B cell (primary cell): ENCODE measurements around the gene ZFYVE9. TPM values are rescaled to one million over a fixed set of nuclear protein-coding genes. Genes with fewer than 3 reads are reported as not detected.

Experiments
- ATAC-seq: fragments of 200-7000 bp; cut with Tn5 transposase; one replicate; pipeline ENCODE4 v1.10.0; 2021; ENCODE audit warnings: low read depth, mild to moderate bottlenecking, moderate number of reproducible peaks, moderate library complexity
- CTCF ChIA-PET: fragments of 350-600 bp; sonication (Branson Sonifier 250); formaldehyde crosslinking; loops from one replicate; lab custom pipeline; 2021; ENCODE audit warnings: antibody characterized with exemption, inconsistent platforms; lab: Charles Lee
- POLR2A ChIA-PET: fragments of 350-600 bp; sonication (Branson Sonifier 250); formaldehyde crosslinking; loops from one replicate; lab custom pipeline; 2021; ENCODE audit warnings: antibody characterized with exemption; lab: Charles Lee
- DNase-seq: peaks from one replicate; pipeline ENCODE4 v3.0.0; 2013
- H2AFZ ChIP-seq: 2 replicates; pipeline ENCODE4 v1.6.1; 2012; ENCODE audit warnings: mild to moderate bottlenecking, low read depth, low read length; ENCODE audit not compliant: insufficient read depth, poor library complexity, severe bottlenecking
- H3K27ac ChIP-seq, 2 donors: 1 replicate in 1 of 2; 2 replicates in 1 of 2; pipeline ENCODE4 v1.5.1; 2012 to 2013; ENCODE audit warnings: low read length in 2 of 2, mild to moderate bottlenecking in 2 of 2, moderate library complexity in 1 of 2
- H3K27me3 ChIP-seq, 4 experiments: fragments of 200-600 bp in 1 of 4; sonication (generic) in 1 of 4; replicated peaks in 1 of 4; 1 replicate in 2 of 4; 2 replicates in 2 of 4; pipeline versions ENCODE4 v1.6.1 to v1.7.0; 2013 to 2016; ENCODE audit warnings: low read length in 3 of 4, mild to moderate bottlenecking in 2 of 4, mixed read lengths in 1 of 4, moderate library complexity in 1 of 4; ENCODE audit not compliant: insufficient read depth in 4 of 4, control insufficient read depth in 3 of 4; ENCODE audit errors: control extremely low read depth in 1 of 4
- H3K36me3 ChIP-seq, 2 experiments: replicated peaks in 1 of 2; 1 replicate in 1 of 2; 2 replicates in 1 of 2; pipeline versions ENCODE4 v1.6.1 to v1.7.1; 2013; ENCODE audit warnings: low read length in 1 of 2; ENCODE audit not compliant: insufficient read depth in 2 of 2, control insufficient read depth in 1 of 2; ENCODE audit errors: control extremely low read depth in 1 of 2, extremely low read depth in 1 of 2
- H3K4me1 ChIP-seq, 2 donors: fragments of 200-600 bp in 1 of 2; sonication (generic) in 1 of 2; 1 replicate in 1 of 2; 2 replicates in 1 of 2; pipeline versions ENCODE4 v1.5.1 to v1.6.1; 2013 to 2017; ENCODE audit warnings: low read length in 2 of 2; ENCODE audit not compliant: control insufficient read depth in 2 of 2, insufficient read depth in 2 of 2
- H3K4me2 ChIP-seq: replicated peaks from 2 replicates; pipeline ENCODE3; 2012; ENCODE audit warnings: mild to moderate bottlenecking, low read depth, low read length; ENCODE audit not compliant: poor library complexity, severe bottlenecking
- H3K4me3 ChIP-seq, 5 experiments: fragments of 200-600 bp in 1 of 5; sonication (generic) in 1 of 5; 1 replicate in 3 of 5; 2 replicates in 2 of 5; pipeline versions ENCODE4 v1.5.1 to v1.7.0; 2011 to 2016; ENCODE audit warnings: low read length in 4 of 5, mild to moderate bottlenecking in 4 of 5, low read depth in 2 of 5, control low read depth in 1 of 5, moderate library complexity in 1 of 5; ENCODE audit not compliant: insufficient read depth in 1 of 5; ENCODE audit errors: control extremely low read depth in 1 of 5, extremely low read depth in 1 of 5
- H3K79me2 ChIP-seq: fragments of 200-600 bp; sonication (generic); one replicate; pipeline ENCODE4 v1.6.0; 2016; ENCODE audit warnings: low read length; ENCODE audit not compliant: control insufficient read depth, insufficient read depth
- H3K9ac ChIP-seq: fragments of 200-600 bp; sonication (generic); 2 replicates; pipeline ENCODE4 v1.6.1; 2017; ENCODE audit warnings: mild to moderate bottlenecking, low read length, moderate library complexity
- H3K9me3 ChIP-seq, 3 donors: one replicate each; pipeline versions ENCODE4 v1.6.1 to v1.7.1; 2013; ENCODE audit warnings: low read length in 2 of 3; ENCODE audit not compliant: control insufficient read depth in 2 of 3, insufficient read depth in 1 of 3; ENCODE audit errors: control extremely low read depth in 1 of 3
- H4K20me1 ChIP-seq: 2 replicates; pipeline ENCODE4 v1.6.0; 2012; ENCODE audit warnings: mild to moderate bottlenecking, low read length; ENCODE audit not compliant: insufficient read depth, control insufficient read depth, poor library complexity, severe bottlenecking
- H3K27ac Mint-ChIP-seq: one replicate; pipeline ENCODE4 v1.8.0; 2021; ENCODE audit warnings: mixed read lengths
- H3K27me3 Mint-ChIP-seq: one replicate; pipeline ENCODE4 v1.8.0; 2021; ENCODE audit warnings: mixed read lengths
- H3K4me1 Mint-ChIP-seq: one replicate; pipeline ENCODE4 v1.8.0; 2021; ENCODE audit warnings: mixed read lengths
- H3K4me3 Mint-ChIP-seq: one replicate; pipeline ENCODE4 v1.8.0; 2021; ENCODE audit warnings: mixed read lengths
- H3K9me3 Mint-ChIP-seq: one replicate; pipeline ENCODE4 v1.8.0; 2022; ENCODE audit warnings: mixed read lengths; ENCODE audit not compliant: insufficient read depth
- EZH2 ChIP-seq: IDR thresholded peaks from 2 replicates; pipeline ENCODE4 v1.6.1; 2012; ENCODE audit warnings: borderline replicate concordance, low read depth, mild to moderate bottlenecking, moderate library complexity, low read length; ENCODE audit not compliant: insufficient read depth, poor library complexity, severe bottlenecking
- WGBS: methylation state at CpG from one replicate; pipeline ENCODE4 v1.1.5; 2013; ENCODE audit warnings: missing lambda C conversion rate; ENCODE audit not compliant: insufficient coverage; 5-methylcytosine and 5-hydroxymethylcytosine counted together
- intact Hi-C: fragments of 100-400 bp; cut with micrococcal nuclease; formaldehyde crosslinking; loops from one replicate; pipeline ENCODE4 v1.10.0; 2022
- polyA plus RNA-seq: library from polyadenylated mRNA; depleted of rRNA; stranded (reverse); fragments of >200 nt; gene quantifications from 2 replicates; pipeline ENCODE4 v1.2.3, GENCODE V29; 2012
- total RNA-seq, 2 donors: library from RNA; stranded (reverse); fragments of 120-200 nt in 1 of 2; gene quantifications; 1 replicate in 1 of 2; 2 replicates in 1 of 2; pipeline versions ENCODE4 v1.2.3 to v1.2.4, GENCODE V29; 2013 to 2022
- TF ChIP-seq, protein P1 (sequence below): fragments of 200-600 bp; IDR thresholded peaks from one replicate; pipeline ENCODE4 v1.8.0; 2022; ENCODE audit warnings: antibody characterized with exemption, mild to moderate bottlenecking

Gene ZFYVE9
- total and polyA plus RNA-seq, 2 donors (not counting 1 experiment from before 2014, with no cell fraction given) = 0.16 to 3.3 TPM

- WGBS = 31% methylated on average over 8 of the region's 8 CpGs
- intact Hi-C loops = no loop called here
- Histone ChIP-seq H3K27ac (no peak overlapping the region), H3K4me2 (no peak overlapping the region), H3K36me3 (peaks cover 7 to 23% of the 10 kb centered on the region in 2 experiments), H3K27me3 (no peaks in the 10 kb centered on the region), H3K79me2 (no peaks in the 10 kb centered on the region), H3K9ac (no peak overlapping the region), H3K9me3 (no peaks in the 10 kb centered on the region), H3K4me1 (no peaks in the 10 kb centered on the region), H4K20me1 (no peaks in the 10 kb centered on the region), H2AFZ (no peak overlapping the region), H3K4me3 (no peak overlapping the region)
- Mint-ChIP-seq H3K4me1 (no peaks in the 10 kb centered on the region), H3K27me3 (no peaks in the 10 kb centered on the region), H3K9me3 (no peaks in the 10 kb centered on the region), H3K27ac (no peak overlapping the region), H3K4me3 (no peak overlapping the region)
- POLR2A ChIA-PET = no interaction called here
- CTCF ChIA-PET = no interaction called here
- ATAC-seq (no peak), DNase-seq (no peak)
- TF ChIP-seq, protein P1, sequence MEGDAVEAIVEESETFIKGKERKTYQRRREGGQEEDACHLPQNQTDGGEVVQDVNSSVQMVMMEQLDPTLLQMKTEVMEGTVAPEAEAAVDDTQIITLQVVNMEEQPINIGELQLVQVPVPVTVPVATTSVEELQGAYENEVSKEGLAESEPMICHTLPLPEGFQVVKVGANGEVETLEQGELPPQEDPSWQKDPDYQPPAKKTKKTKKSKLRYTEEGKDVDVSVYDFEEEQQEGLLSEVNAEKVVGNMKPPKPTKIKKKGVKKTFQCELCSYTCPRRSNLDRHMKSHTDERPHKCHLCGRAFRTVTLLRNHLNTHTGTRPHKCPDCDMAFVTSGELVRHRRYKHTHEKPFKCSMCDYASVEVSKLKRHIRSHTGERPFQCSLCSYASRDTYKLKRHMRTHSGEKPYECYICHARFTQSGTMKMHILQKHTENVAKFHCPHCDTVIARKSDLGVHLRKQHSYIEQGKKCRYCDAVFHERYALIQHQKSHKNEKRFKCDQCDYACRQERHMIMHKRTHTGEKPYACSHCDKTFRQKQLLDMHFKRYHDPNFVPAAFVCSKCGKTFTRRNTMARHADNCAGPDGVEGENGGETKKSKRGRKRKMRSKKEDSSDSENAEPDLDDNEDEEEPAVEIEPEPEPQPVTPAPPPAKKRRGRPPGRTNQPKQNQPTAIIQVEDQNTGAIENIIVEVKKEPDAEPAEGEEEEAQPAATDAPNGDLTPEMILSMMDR = no peak
- TF ChIP-seq EZH2 = no peak
Observed at GRCh38 chr1:52348704-52349300, 206.9 kb downstream of the ZFYVE9 start.

DNA sequence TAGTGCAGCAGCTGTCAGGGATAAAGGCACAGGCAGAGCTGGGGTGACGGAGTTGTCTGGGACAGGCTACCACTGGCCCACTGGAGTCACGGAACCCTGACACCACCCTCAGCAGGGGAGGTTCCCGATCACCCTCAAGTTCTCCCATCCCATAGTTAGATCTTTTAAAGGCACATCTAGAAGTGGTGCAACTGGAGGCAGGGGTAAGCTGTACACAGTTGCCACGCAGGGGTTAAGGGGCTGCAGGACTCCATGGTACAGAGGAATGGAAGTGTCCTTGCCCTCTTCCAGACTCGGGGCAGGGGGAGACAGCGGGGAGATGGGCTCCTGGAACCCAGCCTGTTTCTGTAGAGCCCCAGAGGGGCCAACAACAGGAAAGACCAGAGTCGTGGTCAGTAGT lies 210.8 kb downstream of the ZFYVE9 start:
- no peak overlapping the region for H3K4me2 ChIP-seq
- Mint-ChIP-seq H3K9me3 (no peaks in the 10 kb centered on the region), H3K27ac (no peak overlapping the region), H3K27me3 (no peaks in the 10 kb centered on the region), H3K4me3 (no peak overlapping the region), H3K4me1 (no peaks in the 10 kb centered on the region)
- ChIA-PET POLR2A (no interaction called here), CTCF (no interaction called here)
- no peaks in the 10 kb centered on the region for H4K20me1 ChIP-seq
- H3K27ac ChIP-seq = no peak overlapping the region
- DNase-seq = no peak
- no peak overlapping the region for H3K9ac ChIP-seq
- no peak overlapping the region for H2AFZ ChIP-seq
- no peak for ATAC-seq
- H3K9me3 ChIP-seq = no peaks in the 10 kb centered on the region
- H3K4me3 ChIP-seq = no peak overlapping the region
- H3K79me2 ChIP-seq = no peaks in the 10 kb centered on the region
- H3K4me1 ChIP-seq = no peaks in the 10 kb centered on the region
- no peaks in the 10 kb centered on the region for H3K27me3 ChIP-seq
- TF ChIP-seq, protein P1 = no peak
- intact Hi-C loops = no loop called here
- WGBS = 94% methylated on average over 6 of the region's 7 CpGs
- H3K36me3 ChIP-seq = peaks cover 7 to 62% of the 10 kb centered on the region in 2 experiments
